ENCODE measurements around the gene SERPINB5. TPM values are rescaled to one million over a fixed set of nuclear protein-coding genes. Genes with fewer than 3 reads are reported as not detected.
A peak's percentile ranks its signal among the peaks of the same experiment; 100 is the strongest.

SERPINB5 gene
- total RNA-seq, 5 donors from 2014 or later (not counting 1 experiment from before 2014, with no cell fraction given), result not detected

DNA sequence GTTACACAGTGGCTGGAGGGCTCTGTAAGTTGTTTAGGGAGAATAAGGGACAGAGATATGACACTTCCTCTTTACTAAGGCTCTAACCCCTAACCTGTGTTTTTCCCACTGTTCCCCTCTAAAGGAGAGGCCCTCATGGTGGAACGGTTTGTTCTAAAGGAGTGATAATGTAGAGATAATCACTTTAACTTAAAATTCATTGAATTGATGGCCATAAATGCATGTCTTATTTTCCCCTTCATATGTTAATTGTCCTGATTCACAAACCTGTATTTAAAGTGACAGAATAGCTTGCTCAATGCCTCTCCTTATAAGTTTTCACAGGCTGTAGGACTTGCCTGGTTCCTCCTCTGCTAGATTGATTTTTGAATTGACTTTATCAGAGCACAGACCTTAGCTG is 65.3 kb downstream of the SERPINB5 start, which contains the start of gene SERPINB12:
Gene SERPINB12, plus strand, starts transcription at position 301 of the 400 bp plus-strand sequence. CDS start 13,791 bp downstream, outside the sequence.
- POLR2A ChIA-PET, result no interaction called here
- Mint-ChIP-seq H3K4me3 (no peak within 1 kb of the TSS), H3K27me3 (peaks cover 27 to 36% of the 10 kb centered on the region in 2 donors)

DNA sequence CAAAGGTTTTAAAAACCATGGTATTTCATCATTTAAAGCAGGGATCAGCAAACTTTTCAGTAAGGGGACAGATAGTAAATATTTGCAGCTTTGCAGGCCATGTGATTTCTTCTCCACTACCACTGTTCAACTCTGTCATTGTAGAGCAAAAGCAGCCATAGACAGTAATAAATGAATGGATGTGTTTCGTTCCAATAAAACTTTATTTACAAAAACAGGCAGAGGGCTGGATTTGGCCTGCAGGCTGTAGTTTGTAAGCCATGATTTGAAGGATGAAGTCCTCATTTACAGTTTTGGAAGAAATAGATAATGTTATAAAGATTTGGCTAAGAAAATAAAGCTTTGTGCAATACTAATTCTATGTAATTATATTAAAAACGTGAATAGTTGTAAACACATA is 67.3 kb downstream of the SERPINB5 start:
- H3K4me1 Mint-ChIP-seq, result no peaks in the 10 kb centered on the region
- Histone ChIP-seq H3K27ac (ENCODE audit: low read length) (no peak overlapping the region), H3K36me3 (ENCODE audit: control insufficient read depth in 2 of 2, extremely low read depth in 1 of 2, insufficient read depth in 1 of 2, low read length in 1 of 2) (no peaks in the 10 kb centered on the region), H3K27me3 (replicated peaks in 1 of 2; ENCODE audit: control insufficient read depth in 2 of 2, extremely low read depth in 1 of 2, insufficient read depth in 2 of 2, low read length in 1 of 2) (no peaks in the 10 kb centered on the region), H3K9me3 (no peaks in the 10 kb centered on the region), H3K4me1 (ENCODE audit: control insufficient read depth in 1 of 2, extremely low read depth in 1 of 2, insufficient read depth in 2 of 2, low read length in 2 of 2) (no peaks in the 10 kb centered on the region), H3K4me3 (ENCODE audit: control insufficient read depth in 1 of 2, extremely low read depth in 1 of 2, low read length in 1 of 2) (no peak overlapping the region)
- peaks cover 25 to 34% of the 10 kb centered on the region in 2 donors for H3K27me3 Mint-ChIP-seq
- no peaks in the 10 kb centered on the region for H3K9me3 Mint-ChIP-seq
- ATAC-seq (replicated peaks in 1 of 4), result no peak
- DNase-seq, result no peak
- WGBS (ENCODE audit: insufficient coverage), result no CpG with 5 or more reads among the region's 2 CpGs
- H3K27ac Mint-ChIP-seq, result no peak overlapping the region
- CTCF ChIA-PET, result interaction anchor here in 1 of 2 donors (0.5 to 1.2 kb wide), 2 partner anchors 26 to 697 kb away, joined by 3 read pairs; no protein-coding TSS in a partner anchor
- POLR2A ChIA-PET, result interaction anchor here in 1 of 2 donors (0.7 kb wide), 1 partner anchor 387 kb away, joined by 3 read pairs; no protein-coding TSS in a partner anchor
- no peaks in the 10 kb centered on the region for H3K36me3 Mint-ChIP-seq
- H3K4me3 Mint-ChIP-seq, result no peak overlapping the region

More for the DNA sequence above, 65.3 kb downstream of the SERPINB5 start, which contains the start of gene SERPINB12:
- WGBS (ENCODE audit: insufficient coverage), result no CpG with 5 or more reads among the region's 1 CpG
- no peaks in the 10 kb centered on the region for H3K9me3 ChIP-seq
- H3K27ac ChIP-seq (ENCODE audit: low read length), result no peak within 1 kb of the TSS
- Mint-ChIP-seq H3K27ac (no peak within 1 kb of the TSS), H3K36me3 (no peaks in the 10 kb centered on the region), H3K4me1 (no peaks in the 10 kb centered on the region), H3K9me3 (no peaks in the 10 kb centered on the region)
- H3K4me1 ChIP-seq (ENCODE audit: control insufficient read depth in 1 of 2, extremely low read depth in 1 of 2, insufficient read depth in 2 of 2, low read length in 2 of 2), result no peaks in the 10 kb centered on the region
- no peak for ATAC-seq (replicated peaks in 1 of 4)
- H3K4me3 ChIP-seq (ENCODE audit: control insufficient read depth in 1 of 2, extremely low read depth in 1 of 2, low read length in 1 of 2), result no peak within 1 kb of the TSS
- CTCF ChIA-PET, result no interaction called here
- no peaks in the 10 kb centered on the region for H3K27me3 ChIP-seq (replicated peaks in 1 of 2; ENCODE audit: control insufficient read depth in 2 of 2, extremely low read depth in 1 of 2, insufficient read depth in 2 of 2, low read length in 1 of 2)
- DNase-seq, result no peak
- H3K36me3 ChIP-seq (ENCODE audit: control insufficient read depth in 2 of 2, extremely low read depth in 1 of 2, insufficient read depth in 1 of 2, low read length in 1 of 2), result no peaks in the 10 kb centered on the region

DNA sequence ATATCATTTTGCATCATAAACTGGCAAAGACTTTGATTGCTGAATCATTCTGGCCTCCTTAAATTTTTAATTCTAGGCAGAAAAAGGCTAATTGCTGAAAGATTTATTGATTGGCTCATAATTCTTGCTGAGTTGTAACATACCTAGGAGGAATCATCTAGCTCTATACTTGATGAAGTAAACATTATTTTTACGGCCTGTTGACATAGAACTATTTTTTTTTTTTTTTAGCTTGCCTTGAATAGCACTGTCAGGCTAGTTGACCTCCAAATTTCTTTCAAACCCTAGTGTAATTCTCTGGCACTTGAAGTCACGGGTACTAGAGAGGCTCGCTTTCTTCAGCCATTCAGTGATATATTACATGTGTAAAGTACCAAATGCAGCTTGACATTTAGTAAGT is 68.2 kb downstream of the SERPINB5 start:
- no peaks in the 10 kb centered on the region for H3K9me3 Mint-ChIP-seq
- Histone ChIP-seq H3K27ac (ENCODE audit: low read length) (no peak overlapping the region), H3K4me1 (ENCODE audit: control insufficient read depth in 1 of 2, extremely low read depth in 1 of 2, insufficient read depth in 2 of 2, low read length in 2 of 2) (no peaks in the 10 kb centered on the region), H3K4me3 (ENCODE audit: control insufficient read depth in 1 of 2, extremely low read depth in 1 of 2, low read length in 1 of 2) (no peak overlapping the region), H3K36me3 (ENCODE audit: control insufficient read depth in 2 of 2, extremely low read depth in 1 of 2, insufficient read depth in 1 of 2, low read length in 1 of 2) (no peaks in the 10 kb centered on the region), H3K27me3 (replicated peaks in 1 of 2; ENCODE audit: control insufficient read depth in 2 of 2, extremely low read depth in 1 of 2, insufficient read depth in 2 of 2, low read length in 1 of 2) (no peaks in the 10 kb centered on the region), H3K9me3 (no peaks in the 10 kb centered on the region)
- ChIA-PET POLR2A (no interaction called here), CTCF (interaction anchor here in 1 of 2 donors (1.2 kb wide), 1 partner anchor 27 kb away, joined by 3 read pairs; no protein-coding TSS in a partner anchor)
- DNase-seq (no peak), ATAC-seq (replicated peaks in 1 of 4) (no peak)
- H3K27me3 Mint-ChIP-seq, result peaks cover 18 to 33% of the 10 kb centered on the region in 2 donors
- H3K36me3 Mint-ChIP-seq, result no peaks in the 10 kb centered on the region
- no peaks in the 10 kb centered on the region for H3K4me1 Mint-ChIP-seq
- H3K4me3 Mint-ChIP-seq, result no peak overlapping the region
- peak overlapping the region in 1 of 2 donors; percentile 19 for H3K27ac Mint-ChIP-seq
- no CpG with 5 or more reads among the region's 3 CpGs for WGBS (ENCODE audit: insufficient coverage)

DNA sequence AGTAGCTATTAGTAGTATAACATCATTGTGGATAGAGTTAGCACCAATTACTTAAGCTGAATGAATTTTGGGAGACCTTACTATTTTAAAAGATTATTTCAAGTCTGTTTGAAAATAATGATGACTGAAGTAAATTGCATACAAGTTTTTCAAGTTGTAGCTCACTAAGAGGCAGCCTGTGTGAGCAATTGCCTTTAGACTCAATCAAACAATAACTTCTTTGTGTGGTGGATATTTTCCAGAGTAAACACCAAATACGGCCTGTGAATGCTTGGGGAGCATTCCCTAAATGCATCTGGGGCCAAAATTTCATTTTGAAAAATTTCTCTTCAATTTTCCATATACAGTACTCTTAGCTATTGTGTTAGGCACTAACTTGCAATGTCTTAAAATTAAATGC is 73.3 kb downstream of the SERPINB5 start:
- WGBS (ENCODE audit: insufficient coverage), result no CpG with 5 or more reads among the region's 1 CpG

DNA sequence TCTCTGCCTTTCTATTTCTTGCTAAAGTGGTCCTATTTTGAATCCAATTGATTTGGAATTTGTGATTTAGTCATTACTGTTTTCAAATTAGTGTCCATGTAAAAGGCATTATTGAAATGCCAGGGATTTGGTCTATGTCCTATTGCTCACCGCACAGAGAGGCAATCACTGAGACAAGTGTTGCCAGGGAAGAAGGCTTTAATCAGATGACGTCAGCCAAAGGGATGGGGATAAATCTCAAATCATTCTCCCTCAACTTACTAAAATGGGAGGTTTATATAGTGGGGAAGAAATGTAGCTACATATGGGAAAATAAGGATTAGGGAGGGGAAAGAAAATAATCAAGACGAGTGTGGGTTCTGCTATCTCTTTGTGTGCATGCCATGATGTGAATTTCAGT is 75.0 kb downstream of the SERPINB5 start:
- no peak for ATAC-seq (replicated peaks in 1 of 4)
- ChIA-PET POLR2A (no interaction called here), CTCF (no interaction called here)
- Histone ChIP-seq H3K27me3 (replicated peaks in 1 of 2; ENCODE audit: control insufficient read depth in 2 of 2, extremely low read depth in 1 of 2, insufficient read depth in 2 of 2, low read length in 1 of 2) (no peaks in the 10 kb centered on the region), H3K36me3 (ENCODE audit: control insufficient read depth in 2 of 2, extremely low read depth in 1 of 2, insufficient read depth in 1 of 2, low read length in 1 of 2) (no peaks in the 10 kb centered on the region), H3K27ac (ENCODE audit: low read length) (no peak overlapping the region), H3K9me3 (no peaks in the 10 kb centered on the region), H3K4me1 (ENCODE audit: control insufficient read depth in 1 of 2, extremely low read depth in 1 of 2, insufficient read depth in 2 of 2, low read length in 2 of 2) (no peaks in the 10 kb centered on the region), H3K4me3 (ENCODE audit: control insufficient read depth in 1 of 2, extremely low read depth in 1 of 2, low read length in 1 of 2) (no peak overlapping the region)
- H3K27me3 Mint-ChIP-seq, result peaks cover 6 to 17% of the 10 kb centered on the region in 2 donors
- H3K36me3 Mint-ChIP-seq, result no peaks in the 10 kb centered on the region
- H3K4me1 Mint-ChIP-seq, result no peaks in the 10 kb centered on the region
- H3K9me3 Mint-ChIP-seq, result no peaks in the 10 kb centered on the region
- H3K4me3 Mint-ChIP-seq, result no peak overlapping the region
- 60% methylated on average over 1 of the region's 3 CpGs for WGBS (ENCODE audit: insufficient coverage)
- no peak overlapping the region for H3K27ac Mint-ChIP-seq
- no peak for DNase-seq

More for the DNA sequence above, 73.3 kb downstream of the SERPINB5 start:
- DNase-seq, result no peak
- POLR2A ChIA-PET, result no interaction called here
- Mint-ChIP-seq H3K9me3 (no peaks in the 10 kb centered on the region), H3K36me3 (no peaks in the 10 kb centered on the region), H3K4me3 (no peak overlapping the region), H3K27me3 (peaks cover 13 to 23% of the 10 kb centered on the region in 2 donors), H3K27ac (no peak overlapping the region), H3K4me1 (no peaks in the 10 kb centered on the region)
- CTCF ChIA-PET, result interaction anchor here in 1 of 2 donors (1.4 kb wide), 1 partner anchor 31 kb away, joined by 3 read pairs; no protein-coding TSS in a partner anchor
- Histone ChIP-seq H3K27me3 (replicated peaks in 1 of 2; ENCODE audit: control insufficient read depth in 2 of 2, extremely low read depth in 1 of 2, insufficient read depth in 2 of 2, low read length in 1 of 2) (no peaks in the 10 kb centered on the region), H3K9me3 (no peaks in the 10 kb centered on the region), H3K4me1 (ENCODE audit: control insufficient read depth in 1 of 2, extremely low read depth in 1 of 2, insufficient read depth in 2 of 2, low read length in 2 of 2) (no peaks in the 10 kb centered on the region), H3K4me3 (ENCODE audit: control insufficient read depth in 1 of 2, extremely low read depth in 1 of 2, low read length in 1 of 2) (no peak overlapping the region), H3K27ac (ENCODE audit: low read length) (no peak overlapping the region), H3K36me3 (ENCODE audit: control insufficient read depth in 2 of 2, extremely low read depth in 1 of 2, insufficient read depth in 1 of 2, low read length in 1 of 2) (no peaks in the 10 kb centered on the region)
- ATAC-seq (replicated peaks in 1 of 4), result no peak

DNA sequence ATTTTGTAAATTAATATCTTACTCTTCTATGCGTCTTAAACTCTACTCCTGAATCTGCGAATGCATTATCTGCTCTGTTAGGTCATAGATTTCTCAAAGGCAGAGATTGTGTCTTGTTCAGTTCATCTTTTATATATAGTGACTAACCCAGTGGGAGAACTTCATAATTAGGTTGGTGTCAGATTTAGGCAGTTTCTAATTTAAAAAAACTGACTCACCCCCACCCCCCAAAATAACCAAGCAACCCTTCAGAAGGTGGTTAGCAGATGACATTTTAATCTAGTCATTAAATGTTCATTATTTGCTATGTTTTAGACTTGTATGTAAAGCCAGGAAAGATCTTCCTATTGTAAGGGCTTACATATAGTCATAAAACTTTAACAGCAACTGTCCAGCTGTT is 75.8 kb downstream of the SERPINB5 start:
- no peak overlapping the region for H3K4me3 Mint-ChIP-seq

More for the DNA sequence above, 75.8 kb downstream of the SERPINB5 start:
- Mint-ChIP-seq H3K36me3 (no peaks in the 10 kb centered on the region), H3K9me3 (no peaks in the 10 kb centered on the region), H3K27ac (no peak overlapping the region), H3K4me1 (no peaks in the 10 kb centered on the region), H3K27me3 (peaks cover 4 to 18% of the 10 kb centered on the region in 2 donors)
- WGBS (ENCODE audit: insufficient coverage), result no CpG with 5 or more reads among the region's 2 CpGs
- ChIA-PET CTCF (no interaction called here), POLR2A (no interaction called here)
- Histone ChIP-seq H3K36me3 (ENCODE audit: control insufficient read depth in 2 of 2, extremely low read depth in 1 of 2, insufficient read depth in 1 of 2, low read length in 1 of 2) (no peaks in the 10 kb centered on the region), H3K9me3 (no peaks in the 10 kb centered on the region), H3K4me1 (ENCODE audit: control insufficient read depth in 1 of 2, extremely low read depth in 1 of 2, insufficient read depth in 2 of 2, low read length in 2 of 2) (no peaks in the 10 kb centered on the region), H3K4me3 (ENCODE audit: control insufficient read depth in 1 of 2, extremely low read depth in 1 of 2, low read length in 1 of 2) (no peak overlapping the region), H3K27me3 (replicated peaks in 1 of 2; ENCODE audit: control insufficient read depth in 2 of 2, extremely low read depth in 1 of 2, insufficient read depth in 2 of 2, low read length in 1 of 2) (no peaks in the 10 kb centered on the region), H3K27ac (ENCODE audit: low read length) (no peak overlapping the region)
- ATAC-seq (replicated peaks in 1 of 4), result no peak
- DNase-seq, result no peak

All from T-cell (primary cell).